ENCODE measurements around the gene HTR6.

HTR6 gene

DNA sequence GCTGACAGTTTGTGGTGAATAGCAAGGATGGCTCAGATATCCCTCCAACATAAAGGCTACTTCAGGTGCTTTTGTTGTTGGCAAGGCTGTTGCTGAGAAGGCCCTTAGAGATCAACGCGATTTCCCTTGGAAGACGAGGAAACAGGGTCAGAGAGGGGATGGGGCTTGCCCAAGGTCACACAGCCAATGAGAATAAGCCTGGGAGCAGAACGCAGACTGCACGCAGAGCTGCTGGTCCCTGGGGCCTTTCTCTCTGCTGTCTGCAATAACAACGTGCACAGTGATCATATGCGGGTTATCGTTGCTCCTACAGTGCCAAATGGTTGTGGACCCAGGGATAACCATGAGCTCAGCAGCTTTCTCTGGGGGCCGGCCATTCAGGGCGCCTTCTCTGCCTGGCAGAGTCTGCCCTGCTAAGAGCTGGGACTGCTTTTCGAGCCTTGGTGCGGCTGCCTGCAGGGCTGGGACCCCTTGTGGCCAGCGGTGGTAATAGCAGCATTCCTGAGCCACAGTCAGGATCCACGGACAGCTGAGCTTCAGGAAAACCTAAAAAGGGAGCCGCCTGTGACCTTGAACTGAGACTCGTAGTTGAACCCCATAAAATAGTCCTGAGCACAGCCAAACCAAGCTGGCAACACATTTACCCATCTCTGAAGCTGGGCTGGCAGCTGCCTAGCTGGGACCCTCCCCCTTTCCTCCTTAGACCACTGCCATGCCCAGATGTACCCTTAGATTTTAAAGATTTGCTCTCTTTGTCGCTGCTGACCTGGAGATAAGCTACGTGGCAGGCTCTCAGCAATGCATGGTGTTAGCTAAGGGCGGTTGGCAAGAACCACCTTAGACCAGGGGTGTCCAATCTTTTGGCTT is 39.8 kb downstream of the HTR6 start:
- H3K4me2 ChIP-seq (ENCODE audit: low read depth, low read length, poor library complexity, severe bottlenecking), result no peak overlapping the region
- H3K9ac ChIP-seq (ENCODE audit: low read depth, low read length, poor library complexity, severe bottlenecking), result no peak overlapping the region
- H2AFZ ChIP-seq (ENCODE audit: low read length), result no peak overlapping the region

DNA sequence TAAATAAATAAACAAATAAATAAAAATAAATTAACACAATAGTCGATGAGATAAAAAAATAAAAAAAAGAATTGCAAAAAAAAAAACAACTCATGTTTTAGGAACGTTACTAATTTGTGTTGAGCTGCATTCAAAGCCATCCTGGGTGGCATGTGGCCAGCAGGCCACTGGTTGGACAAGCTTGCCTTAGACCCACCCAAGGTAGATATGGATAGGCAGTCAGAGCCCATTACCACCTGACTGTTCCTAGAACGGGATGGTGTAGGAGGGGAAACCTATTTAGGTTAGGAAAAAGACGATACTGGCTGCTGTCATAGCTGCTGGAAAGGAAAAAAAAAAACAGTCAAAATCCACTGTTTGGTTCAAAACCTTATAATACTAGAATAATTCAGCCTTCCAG is 40.8 kb downstream of the HTR6 start:
- Histone ChIP-seq H3K9ac (ENCODE audit: low read depth, low read length, poor library complexity, severe bottlenecking) (no peak overlapping the region), H3K4me1 (ENCODE audit: insufficient read depth, low read length, poor library complexity, severe bottlenecking) (no peaks in the 10 kb centered on the region), H3K9me3 (ENCODE audit: insufficient read depth, low read depth, low read length) (no peaks in the 10 kb centered on the region), H3K79me2 (ENCODE audit: insufficient read depth, low read length) (no peaks in the 10 kb centered on the region), H3K4me3 (ENCODE audit: low read length, poor library complexity, severe bottlenecking) (no peak overlapping the region), H2AFZ (ENCODE audit: low read length) (no peak overlapping the region), H3K4me2 (ENCODE audit: low read depth, low read length, poor library complexity, severe bottlenecking) (no peak overlapping the region), H3K27me3 (ENCODE audit: insufficient read depth, low read length, poor library complexity, severe bottlenecking) (no peaks in the 10 kb centered on the region), H3F3A (ENCODE audit: low read depth) (no peaks in the 10 kb centered on the region), H3K9me2 (replicated peaks; ENCODE audit: low read depth, low read length) (no peaks in the 10 kb centered on the region), H4K20me1 (ENCODE audit: insufficient read depth, low read length, poor library complexity, severe bottlenecking) (no peaks in the 10 kb centered on the region), H3K36me3 (ENCODE audit: insufficient read depth, low read length) (no peaks in the 10 kb centered on the region)
- no peak for TF ChIP-seq EZH2phosphoT487 (IDR thresholded peaks at IDR 0.05; ENCODE audit: borderline replicate concordance)
- TF ChIP-seq, protein P1, sequence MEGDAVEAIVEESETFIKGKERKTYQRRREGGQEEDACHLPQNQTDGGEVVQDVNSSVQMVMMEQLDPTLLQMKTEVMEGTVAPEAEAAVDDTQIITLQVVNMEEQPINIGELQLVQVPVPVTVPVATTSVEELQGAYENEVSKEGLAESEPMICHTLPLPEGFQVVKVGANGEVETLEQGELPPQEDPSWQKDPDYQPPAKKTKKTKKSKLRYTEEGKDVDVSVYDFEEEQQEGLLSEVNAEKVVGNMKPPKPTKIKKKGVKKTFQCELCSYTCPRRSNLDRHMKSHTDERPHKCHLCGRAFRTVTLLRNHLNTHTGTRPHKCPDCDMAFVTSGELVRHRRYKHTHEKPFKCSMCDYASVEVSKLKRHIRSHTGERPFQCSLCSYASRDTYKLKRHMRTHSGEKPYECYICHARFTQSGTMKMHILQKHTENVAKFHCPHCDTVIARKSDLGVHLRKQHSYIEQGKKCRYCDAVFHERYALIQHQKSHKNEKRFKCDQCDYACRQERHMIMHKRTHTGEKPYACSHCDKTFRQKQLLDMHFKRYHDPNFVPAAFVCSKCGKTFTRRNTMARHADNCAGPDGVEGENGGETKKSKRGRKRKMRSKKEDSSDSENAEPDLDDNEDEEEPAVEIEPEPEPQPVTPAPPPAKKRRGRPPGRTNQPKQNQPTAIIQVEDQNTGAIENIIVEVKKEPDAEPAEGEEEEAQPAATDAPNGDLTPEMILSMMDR (conservative IDR thresholded peaks at IDR 0.05; ENCODE audit: low read length), result no peak

More for the DNA sequence above, 39.8 kb downstream of the HTR6 start:
- H3K4me3 ChIP-seq (ENCODE audit: low read length, poor library complexity, severe bottlenecking), result no peak overlapping the region
- H4K20me1 ChIP-seq (ENCODE audit: insufficient read depth, low read length, poor library complexity, severe bottlenecking), result no peaks in the 10 kb centered on the region
- no peaks in the 10 kb centered on the region for H3K36me3 ChIP-seq (ENCODE audit: insufficient read depth, low read length)
- no peaks in the 10 kb centered on the region for H3F3A ChIP-seq (ENCODE audit: low read depth)
- no peaks in the 10 kb centered on the region for H3K79me2 ChIP-seq (ENCODE audit: insufficient read depth, low read length)
- no peaks in the 10 kb centered on the region for H3K9me3 ChIP-seq (ENCODE audit: insufficient read depth, low read depth, low read length)
- H3K9me2 ChIP-seq (replicated peaks; ENCODE audit: low read depth, low read length), result no peaks in the 10 kb centered on the region
- no peaks in the 10 kb centered on the region for H3K27me3 ChIP-seq (ENCODE audit: insufficient read depth, low read length, poor library complexity, severe bottlenecking)
- H3K4me1 ChIP-seq (ENCODE audit: insufficient read depth, low read length, poor library complexity, severe bottlenecking), result no peaks in the 10 kb centered on the region
- TF ChIP-seq, protein P1 (conservative IDR thresholded peaks at IDR 0.05; ENCODE audit: low read length), result peak; percentile 89
- TF ChIP-seq EZH2phosphoT487 (IDR thresholded peaks at IDR 0.05; ENCODE audit: borderline replicate concordance), result no peak

DNA sequence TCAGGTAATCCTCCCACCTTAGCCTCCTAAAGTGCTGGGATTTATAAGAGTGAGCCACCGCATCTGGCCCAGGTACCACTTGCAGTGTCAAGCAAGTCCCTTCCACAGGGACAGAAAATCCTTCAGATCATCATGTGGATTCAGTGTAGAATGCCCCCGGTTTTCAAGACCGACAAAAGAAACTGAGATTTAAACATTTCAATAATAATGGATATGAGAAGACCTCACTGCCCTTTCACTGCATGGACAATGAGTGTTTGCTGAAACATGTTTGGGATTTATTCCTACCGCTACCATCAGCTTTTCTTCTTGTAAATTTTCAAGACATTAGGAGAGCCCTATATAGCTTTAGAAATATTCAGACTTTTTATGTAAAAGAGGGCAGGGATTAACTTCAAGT is 41.5 kb downstream of the HTR6 start:
- Histone ChIP-seq H3K4me1 (ENCODE audit: insufficient read depth, low read length, poor library complexity, severe bottlenecking) (no peaks in the 10 kb centered on the region), H3K9me3 (ENCODE audit: insufficient read depth, low read depth, low read length) (no peaks in the 10 kb centered on the region), H3K4me3 (ENCODE audit: low read length, poor library complexity, severe bottlenecking) (no peak overlapping the region), H2AFZ (ENCODE audit: low read length) (no peak overlapping the region), H4K20me1 (ENCODE audit: insufficient read depth, low read length, poor library complexity, severe bottlenecking) (no peaks in the 10 kb centered on the region), H3K27me3 (ENCODE audit: insufficient read depth, low read length, poor library complexity, severe bottlenecking) (no peaks in the 10 kb centered on the region), H3F3A (ENCODE audit: low read depth) (no peaks in the 10 kb centered on the region), H3K9me2 (replicated peaks; ENCODE audit: low read depth, low read length) (no peaks in the 10 kb centered on the region), H3K36me3 (ENCODE audit: insufficient read depth, low read length) (no peaks in the 10 kb centered on the region), H3K4me2 (ENCODE audit: low read depth, low read length, poor library complexity, severe bottlenecking) (no peak overlapping the region), H3K9ac (ENCODE audit: low read depth, low read length, poor library complexity, severe bottlenecking) (no peak overlapping the region), H3K79me2 (ENCODE audit: insufficient read depth, low read length) (no peaks in the 10 kb centered on the region)
- no peak for TF ChIP-seq EZH2phosphoT487 (IDR thresholded peaks at IDR 0.05; ENCODE audit: borderline replicate concordance)
- TF ChIP-seq, protein P1 (conservative IDR thresholded peaks at IDR 0.05; ENCODE audit: low read length), result no peak

Data from Loucy (cell line).